Measurements from ENCODE around the gene DNAAF3. TPM values are rescaled to one million over a fixed set of nuclear protein-coding genes. Genes with fewer than 3 reads are reported as not detected.

Gene DNAAF3
- polyA plus RNA-seq, 1 donor (not counting 4 experiments of a cell fraction or from before 2014, with no cell fraction given) = 14.3 TPM

DNA sequence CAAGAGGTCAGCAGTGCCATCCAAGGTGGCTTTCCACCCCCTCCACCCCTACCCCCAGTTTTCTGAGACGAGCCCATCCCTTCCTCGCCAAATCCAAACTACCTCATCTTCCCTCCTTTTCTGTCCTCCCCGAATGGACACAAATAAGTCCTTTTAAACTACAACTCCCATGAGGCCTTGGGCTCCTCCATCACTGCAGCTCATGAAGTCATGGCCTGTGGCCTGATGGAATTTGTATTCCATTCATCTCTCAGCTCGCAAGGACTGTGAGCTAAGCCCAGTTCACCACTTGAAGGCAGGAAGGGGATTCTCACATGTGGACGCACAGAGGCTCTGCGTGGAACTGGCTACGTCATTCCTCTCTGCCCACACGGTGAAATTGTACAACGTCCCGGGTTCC is 30.4 kb upstream of the DNAAF3 start:
- H3K4me3 ChIP-seq (ENCODE audit: control insufficient read depth in 2 of 3, extremely low read depth in 1 of 3, insufficient read depth in 2 of 3, low read depth in 1 of 3, low read length in 3 of 3) = no peak overlapping the region
- no peaks in the 10 kb centered on the region for H3K9me1 ChIP-seq (ENCODE audit: control insufficient read depth, extremely low read depth, insufficient read depth, low read length)
- dilution Hi-C loops (cut with MboI; ENCODE audit: extremely low pct_ligation_motif_present, low sequenced_read_pairs) = no loop called here
- TF ChIP-seq EZH2 (IDR thresholded peaks at IDR 0.05; ENCODE audit: low read length) = no peak
- TF ChIP-seq, protein P1, sequence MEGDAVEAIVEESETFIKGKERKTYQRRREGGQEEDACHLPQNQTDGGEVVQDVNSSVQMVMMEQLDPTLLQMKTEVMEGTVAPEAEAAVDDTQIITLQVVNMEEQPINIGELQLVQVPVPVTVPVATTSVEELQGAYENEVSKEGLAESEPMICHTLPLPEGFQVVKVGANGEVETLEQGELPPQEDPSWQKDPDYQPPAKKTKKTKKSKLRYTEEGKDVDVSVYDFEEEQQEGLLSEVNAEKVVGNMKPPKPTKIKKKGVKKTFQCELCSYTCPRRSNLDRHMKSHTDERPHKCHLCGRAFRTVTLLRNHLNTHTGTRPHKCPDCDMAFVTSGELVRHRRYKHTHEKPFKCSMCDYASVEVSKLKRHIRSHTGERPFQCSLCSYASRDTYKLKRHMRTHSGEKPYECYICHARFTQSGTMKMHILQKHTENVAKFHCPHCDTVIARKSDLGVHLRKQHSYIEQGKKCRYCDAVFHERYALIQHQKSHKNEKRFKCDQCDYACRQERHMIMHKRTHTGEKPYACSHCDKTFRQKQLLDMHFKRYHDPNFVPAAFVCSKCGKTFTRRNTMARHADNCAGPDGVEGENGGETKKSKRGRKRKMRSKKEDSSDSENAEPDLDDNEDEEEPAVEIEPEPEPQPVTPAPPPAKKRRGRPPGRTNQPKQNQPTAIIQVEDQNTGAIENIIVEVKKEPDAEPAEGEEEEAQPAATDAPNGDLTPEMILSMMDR (optimal IDR thresholded peaks at IDR 0.05 in 1 of 3, IDR thresholded peaks at IDR 0.05 in 1 of 3, conservative IDR thresholded peaks at IDR 0.05 in 1 of 3; ENCODE audit: extremely low read depth in 1 of 3, insufficient read depth in 2 of 3, low read length in 3 of 3) = no peak
- H2AFZ ChIP-seq (ENCODE audit: control insufficient read depth, low read length) = no peak overlapping the region
- DNase-seq (ENCODE audit: low read depth, low spot score) = no peak
- no peaks in the 10 kb centered on the region for H3K4me1 ChIP-seq (ENCODE audit: control insufficient read depth, extremely low read depth, insufficient read depth, low read length)
- H3K79me2 ChIP-seq (ENCODE audit: control insufficient read depth, insufficient read depth, low read length) = no peaks in the 10 kb centered on the region
- no peaks in the 10 kb centered on the region for H3K36me3 ChIP-seq (ENCODE audit: control insufficient read depth in 2 of 2, extremely low read depth in 1 of 2, insufficient read depth in 2 of 2, low read length in 2 of 2)
- no peaks in the 10 kb centered on the region for H3K27me3 ChIP-seq (ENCODE audit: control insufficient read depth, extremely low read depth, insufficient read depth, low read length)
- no peak overlapping the region for H3K27ac ChIP-seq (ENCODE audit: control insufficient read depth, insufficient read depth, low read length)
- no peak for FAIRE-seq
- H4K20me1 ChIP-seq (ENCODE audit: control insufficient read depth, extremely low read depth, insufficient read depth, low read length) = no peaks in the 10 kb centered on the region
- no peak overlapping the region for H3K4me2 ChIP-seq (ENCODE audit: control insufficient read depth, extremely low read depth, insufficient read depth, low read depth, low read length)
- H3K9ac ChIP-seq (ENCODE audit: control insufficient read depth, extremely low read depth, insufficient read depth, low read length) = no peak overlapping the region
- no peaks in the 10 kb centered on the region for H3K9me3 ChIP-seq (ENCODE audit: control insufficient read depth, low read depth, low read length)

DNA sequence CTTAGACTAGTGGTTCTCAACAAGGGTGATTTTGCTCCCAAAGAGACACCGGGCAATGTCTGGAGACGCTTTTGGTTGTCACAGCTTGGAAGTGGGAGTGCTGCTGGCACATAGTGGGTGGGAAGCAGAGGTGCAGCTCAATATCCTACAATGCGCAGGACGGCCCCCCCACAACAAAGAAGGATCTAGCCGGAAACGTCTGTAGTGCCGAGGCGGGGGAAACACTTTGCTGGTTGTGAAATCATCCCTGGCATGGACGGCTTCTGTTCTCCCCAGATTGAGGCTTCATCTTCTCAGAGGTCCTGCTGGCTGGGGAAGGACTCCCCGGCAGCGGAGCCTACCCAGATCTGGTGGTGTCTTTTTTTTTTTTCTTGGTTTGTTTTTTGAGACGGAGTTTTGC is 27.1 kb upstream of the DNAAF3 start:
- no peak for DNase-seq (ENCODE audit: low read depth, low spot score)
- dilution Hi-C loops (cut with MboI; ENCODE audit: extremely low pct_ligation_motif_present, low sequenced_read_pairs) = no loop called here
- no peak for TF ChIP-seq EZH2 (IDR thresholded peaks at IDR 0.05; ENCODE audit: low read length)
- TF ChIP-seq, protein P1 (optimal IDR thresholded peaks at IDR 0.05 in 1 of 3, IDR thresholded peaks at IDR 0.05 in 1 of 3, conservative IDR thresholded peaks at IDR 0.05 in 1 of 3; ENCODE audit: extremely low read depth in 1 of 3, insufficient read depth in 2 of 3, low read length in 3 of 3) = no peak
- Histone ChIP-seq H3K27me3 (ENCODE audit: control insufficient read depth, extremely low read depth, insufficient read depth, low read length) (no peaks in the 10 kb centered on the region), H3K79me2 (ENCODE audit: control insufficient read depth, insufficient read depth, low read length) (no peaks in the 10 kb centered on the region), H3K4me2 (ENCODE audit: control insufficient read depth, extremely low read depth, insufficient read depth, low read depth, low read length) (no peak overlapping the region), H3K9me1 (ENCODE audit: control insufficient read depth, extremely low read depth, insufficient read depth, low read length) (no peaks in the 10 kb centered on the region), H4K20me1 (ENCODE audit: control insufficient read depth, extremely low read depth, insufficient read depth, low read length) (no peaks in the 10 kb centered on the region), H3K9ac (ENCODE audit: control insufficient read depth, extremely low read depth, insufficient read depth, low read length) (no peak overlapping the region), H3K27ac (ENCODE audit: control insufficient read depth, insufficient read depth, low read length) (no peak overlapping the region), H3K4me1 (ENCODE audit: control insufficient read depth, extremely low read depth, insufficient read depth, low read length) (peaks cover 7% of the 10 kb centered on the region), H3K9me3 (ENCODE audit: control insufficient read depth, low read depth, low read length) (no peaks in the 10 kb centered on the region), H3K4me3 (ENCODE audit: control insufficient read depth in 2 of 3, extremely low read depth in 1 of 3, insufficient read depth in 2 of 3, low read depth in 1 of 3, low read length in 3 of 3) (no peak overlapping the region), H2AFZ (ENCODE audit: control insufficient read depth, low read length) (no peak overlapping the region), H3K36me3 (ENCODE audit: control insufficient read depth in 2 of 2, extremely low read depth in 1 of 2, insufficient read depth in 2 of 2, low read length in 2 of 2) (no peaks in the 10 kb centered on the region)
- no peak for FAIRE-seq
